Chondrocyte (in vitro differentiated cells): ENCODE measurements around the gene TNPO1. TPM values are rescaled to one million over a fixed set of nuclear protein-coding genes. Genes with fewer than 3 reads are reported as not detected.

ENCODE experiments used
- DNase-seq: peaks from one replicate; pipeline ENCODE4 v3.0.0; 2021; ENCODE audit warnings: mixed read lengths, low spot score
- H3K27ac Mint-ChIP-seq: one replicate; pipeline ENCODE4 v1.8.0; 2021; ENCODE audit warnings: mild to moderate bottlenecking, moderate library complexity, mixed read lengths; ENCODE audit not compliant: unreplicated experiment
- H3K27me3 Mint-ChIP-seq: 2 replicates; pipeline ENCODE4 v1.8.0; 2021; ENCODE audit warnings: low read depth, mixed read lengths
- H3K36me3 Mint-ChIP-seq: 2 replicates; pipeline ENCODE4 v1.8.0; 2021; ENCODE audit warnings: low read depth, mixed read lengths
- H3K4me1 Mint-ChIP-seq: 2 replicates; pipeline ENCODE4 v1.8.0; 2021; ENCODE audit warnings: low read depth, mild to moderate bottlenecking, mixed read lengths
- H3K4me3 Mint-ChIP-seq: one replicate; pipeline ENCODE4 v1.8.0; 2021; ENCODE audit warnings: mild to moderate bottlenecking, moderate library complexity, mixed read lengths; ENCODE audit not compliant: unreplicated experiment
- H3K9me3 Mint-ChIP-seq: 2 replicates; pipeline ENCODE4 v1.8.0; 2021; ENCODE audit warnings: low read depth, mixed read lengths
- CTCF ChIP-seq: fragments of 200-600 bp; sonication (generic); IDR thresholded peaks from 2 replicates; pipeline ENCODE4 v1.5.0; 2021; ENCODE audit warnings: antibody characterized with exemption, mild to moderate bottlenecking, moderate library complexity
- total RNA-seq: library from RNA; stranded (reverse); gene quantifications from 3 replicates; pipeline ENCODE4 v1.2.1, GENCODE V29; 2021

Gene TNPO1
- total RNA-seq, 1 donor from 2014 or later = 132 TPM

- H3K27ac Mint-ChIP-seq = peak overlapping the region; percentile 96
- peaks cover 12% of the 10 kb centered on the region for H3K36me3 Mint-ChIP-seq
- H3K4me1 Mint-ChIP-seq = peaks cover 61% of the 10 kb centered on the region
- peak overlapping the region; percentile 91 for H3K4me3 Mint-ChIP-seq
- no peak for TF ChIP-seq CTCF
- no peak for DNase-seq
- no peaks in the 10 kb centered on the region for H3K9me3 Mint-ChIP-seq
- no peaks in the 10 kb centered on the region for H3K27me3 Mint-ChIP-seq
These were observed 33.1 kb downstream of the TNPO1 start for GRCh38 chr5:72849546-72849945.

- no peaks in the 10 kb centered on the region for H3K27me3 Mint-ChIP-seq
- H3K4me1 Mint-ChIP-seq = peaks cover 61% of the 10 kb centered on the region
- peak overlapping the region; percentile 81 for H3K27ac Mint-ChIP-seq
- peak overlapping the region; percentile 91 for H3K4me3 Mint-ChIP-seq
- DNase-seq = no peak
- peaks cover 12% of the 10 kb centered on the region for H3K36me3 Mint-ChIP-seq
- no peak for TF ChIP-seq CTCF
- H3K9me3 Mint-ChIP-seq = no peaks in the 10 kb centered on the region
These were observed 33.7 kb downstream of the TNPO1 start for GRCh38 chr5:72850113-72850512.

GRCh38 chr5:72852356-72852755 is 35.9 kb downstream of the TNPO1 start:
- no peak for DNase-seq
- Mint-ChIP-seq H3K27me3 (no peaks in the 10 kb centered on the region), H3K27ac (peak overlapping the region; percentile 30), H3K4me1 (peaks cover 57% of the 10 kb centered on the region), H3K36me3 (peaks cover 23% of the 10 kb centered on the region), H3K4me3 (no peak overlapping the region), H3K9me3 (no peaks in the 10 kb centered on the region)
- no peak for TF ChIP-seq CTCF

GRCh38 chr5:72854419-72854818 is 38.0 kb downstream of the TNPO1 start:
- Mint-ChIP-seq H3K27me3 (no peaks in the 10 kb centered on the region), H3K36me3 (peaks cover 28% of the 10 kb centered on the region), H3K4me3 (no peak overlapping the region), H3K9me3 (no peaks in the 10 kb centered on the region), H3K4me1 (peaks cover 53% of the 10 kb centered on the region), H3K27ac (no peak overlapping the region)
- DNase-seq = no peak
- TF ChIP-seq CTCF = no peak

- DNase-seq = no peak
- H3K4me1 Mint-ChIP-seq = peaks cover 52% of the 10 kb centered on the region
- no peak overlapping the region for H3K4me3 Mint-ChIP-seq
- no peaks in the 10 kb centered on the region for H3K27me3 Mint-ChIP-seq
- H3K36me3 Mint-ChIP-seq = peaks cover 30% of the 10 kb centered on the region
- no peak for TF ChIP-seq CTCF
- H3K27ac Mint-ChIP-seq = no peak overlapping the region
- no peaks in the 10 kb centered on the region for H3K9me3 Mint-ChIP-seq
These were observed 39.4 kb downstream of the TNPO1 start for GRCh38 chr5:72855821-72856220.
